HG03108 (cell line): ENCODE results near the gene MRPL28.
"Not testable (repeated sequence)": the region's sequence is repeated elsewhere in the genome, so short reads cannot be mapped to it uniquely, and the experiment has no call there.

Experiments used
- ATAC-seq: cut with Tn5 transposase; IDR thresholded peaks from one replicate; pipeline ENCODE4 v1.9.1; 2021; ENCODE audit warnings: moderate library complexity; ENCODE audit not compliant: unreplicated experiment

MRPL28 gene

DNA sequence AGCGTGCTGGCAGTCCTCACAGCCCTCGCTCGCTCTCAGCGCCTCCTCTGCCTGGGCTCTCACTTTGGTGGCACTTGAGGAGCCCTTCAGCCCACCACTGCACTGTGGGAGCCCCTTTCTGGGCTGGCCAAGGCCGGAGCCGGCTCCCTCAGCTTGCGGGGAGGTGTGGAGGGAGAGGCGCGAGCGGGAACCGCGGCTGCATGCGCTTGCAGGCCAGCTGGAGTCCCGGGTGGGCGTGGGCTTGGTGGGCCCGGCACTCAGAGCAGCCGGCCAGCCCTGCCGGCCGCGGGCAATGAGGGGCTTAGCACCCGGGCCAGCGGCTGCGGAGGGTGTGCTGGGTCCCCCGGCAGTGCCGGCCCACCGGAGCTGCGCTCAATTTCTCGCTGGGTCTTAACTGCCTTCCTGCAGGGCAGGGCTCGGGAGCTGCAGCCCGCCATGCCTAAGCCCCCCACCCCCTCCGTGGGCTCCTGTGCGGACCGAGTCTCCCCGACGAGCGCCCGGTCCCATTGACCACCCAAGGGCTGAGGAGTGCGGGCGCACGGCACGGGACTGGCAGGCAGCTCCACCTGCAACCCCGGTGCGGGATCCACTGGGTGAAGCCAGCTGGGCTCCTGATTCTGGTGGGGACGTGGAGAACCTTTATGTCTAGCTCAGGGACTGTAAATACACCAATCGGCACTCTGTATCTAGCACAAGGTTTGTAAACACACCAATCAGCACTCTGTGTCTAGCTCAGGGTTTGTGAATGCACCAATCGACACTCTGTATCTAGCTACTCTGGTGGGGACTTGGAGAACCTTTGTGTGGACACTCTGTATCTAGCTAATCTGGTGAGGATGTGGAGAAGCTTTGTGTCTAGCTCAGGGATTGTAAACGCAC is 29.0 kb downstream of the MRPL28 start:
- not testable (repeated sequence) for ATAC-seq

DNA sequence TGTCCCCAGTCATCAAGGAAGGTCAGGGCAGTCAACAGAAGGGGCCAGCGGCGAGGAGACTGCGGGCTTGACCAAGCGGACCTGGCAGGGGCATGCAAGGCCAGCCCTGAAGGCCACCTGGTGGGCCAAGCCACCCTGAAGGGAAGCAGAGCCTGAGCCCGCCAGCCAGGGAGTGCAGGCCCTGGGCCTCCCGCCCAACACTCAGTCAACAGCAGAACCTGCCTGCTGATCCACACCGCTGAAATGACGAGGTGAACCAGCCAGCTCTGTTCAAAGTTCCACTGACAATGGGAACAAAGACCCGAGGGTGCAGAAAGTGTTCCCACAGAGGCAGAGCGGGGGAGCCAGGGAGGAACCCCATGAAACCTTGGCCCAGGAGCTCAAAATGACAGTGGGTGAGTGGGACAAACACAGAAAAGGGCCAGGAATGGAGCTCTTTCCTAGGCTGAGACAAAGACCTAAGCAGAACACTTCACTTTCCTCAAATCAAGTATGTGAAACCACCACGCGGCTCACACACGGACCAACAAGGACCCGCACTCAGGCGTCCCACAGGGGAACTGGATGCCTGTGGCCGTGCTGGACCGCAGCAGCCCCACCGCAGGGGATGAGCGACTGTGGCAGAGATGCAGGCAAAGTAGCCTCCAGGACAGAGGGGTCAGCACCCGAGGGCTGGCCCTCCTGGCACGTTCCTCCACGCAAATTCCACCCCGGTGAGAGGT is 29.8 kb downstream of the MRPL28 start:
- no peak for ATAC-seq

DNA sequence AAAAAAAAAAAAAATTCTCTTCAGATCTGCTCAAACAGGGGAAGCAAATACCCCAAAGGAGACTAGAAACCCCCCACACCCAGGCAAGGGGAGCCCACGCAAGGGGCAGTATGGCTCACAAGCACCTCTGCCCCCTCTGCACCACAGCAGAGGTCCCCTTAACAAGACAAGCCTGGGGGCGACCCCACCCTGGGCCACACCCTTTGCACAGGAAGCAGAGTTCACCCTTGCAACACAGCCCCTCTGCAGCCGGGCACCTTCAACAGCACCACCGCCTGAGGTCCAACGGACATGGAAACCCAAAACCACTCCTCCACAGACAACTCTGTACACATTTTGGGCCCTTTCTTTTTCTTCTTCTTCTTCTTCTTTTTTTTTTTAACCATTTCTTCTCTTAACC is 30.7 kb downstream of the MRPL28 start:
- ATAC-seq = no peak

DNA sequence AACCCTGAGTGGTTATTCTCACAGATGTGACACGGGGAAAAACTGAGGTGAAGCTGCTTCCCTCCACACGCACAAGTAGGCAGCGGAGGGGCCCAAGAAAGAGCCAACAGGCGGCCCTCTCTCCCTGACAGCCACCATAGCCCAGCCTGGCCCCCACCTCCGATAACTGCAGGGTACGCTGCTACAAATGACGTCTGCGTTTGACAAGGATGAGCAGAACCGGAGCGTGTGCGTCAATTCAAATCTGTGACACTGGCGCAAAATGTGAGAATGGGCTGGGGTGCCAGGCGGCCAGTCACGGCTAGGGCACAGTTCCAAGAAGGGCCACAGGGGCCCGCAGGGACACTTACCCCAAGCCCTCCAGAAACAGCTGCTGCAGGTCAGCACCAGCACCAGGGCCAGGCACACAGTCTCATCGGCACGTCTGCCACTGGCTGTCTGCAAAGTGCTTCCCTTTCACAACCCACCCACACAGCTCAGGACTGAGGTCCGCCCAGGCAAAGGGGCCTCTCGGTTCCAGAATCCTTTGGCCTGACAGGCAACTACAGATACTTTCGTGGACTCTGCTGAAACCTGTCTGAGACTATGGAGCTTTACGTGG is 32.3 kb downstream of the MRPL28 start:
- no peak for ATAC-seq

DNA sequence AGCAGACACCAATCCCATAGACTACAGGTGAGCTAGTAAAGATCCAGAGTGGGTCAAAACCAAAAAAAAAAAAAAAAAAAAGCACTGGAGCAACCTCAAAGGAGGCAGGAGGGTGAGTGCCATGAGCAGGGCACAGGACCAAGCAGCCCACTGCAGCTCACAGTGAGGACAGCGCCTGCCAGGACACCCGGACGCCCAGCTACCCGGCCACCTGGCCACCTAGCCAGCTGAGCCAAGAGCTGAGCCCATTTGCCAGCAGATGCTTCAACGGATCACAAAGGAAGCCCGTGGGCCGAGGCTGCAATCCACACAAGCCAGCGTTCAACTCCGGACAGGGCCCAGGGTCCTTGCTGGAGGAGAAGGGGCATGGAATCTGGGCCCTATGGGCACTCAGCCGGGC is 32.9 kb downstream of the MRPL28 start:
- no peak for ATAC-seq

DNA sequence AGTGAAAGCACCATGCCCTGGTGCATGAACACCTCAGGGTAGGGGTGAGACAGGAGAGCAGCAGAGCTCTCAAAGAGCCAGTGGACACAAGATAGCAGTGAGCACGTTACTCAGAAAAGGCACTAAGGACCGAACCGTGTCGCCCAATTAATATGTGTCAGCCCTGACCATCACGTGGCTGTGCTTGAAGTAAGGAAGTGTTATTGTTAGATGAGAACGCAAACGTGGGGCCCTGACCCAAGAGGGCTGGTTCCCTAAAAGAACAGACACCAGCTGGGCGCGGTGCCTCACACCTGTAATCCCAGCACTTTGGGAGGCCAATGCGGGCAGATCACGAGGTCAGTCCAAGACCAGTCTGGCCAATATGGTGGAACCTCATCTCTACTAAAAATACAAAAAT is 34.1 kb downstream of the MRPL28 start:
- no peak for ATAC-seq

DNA sequence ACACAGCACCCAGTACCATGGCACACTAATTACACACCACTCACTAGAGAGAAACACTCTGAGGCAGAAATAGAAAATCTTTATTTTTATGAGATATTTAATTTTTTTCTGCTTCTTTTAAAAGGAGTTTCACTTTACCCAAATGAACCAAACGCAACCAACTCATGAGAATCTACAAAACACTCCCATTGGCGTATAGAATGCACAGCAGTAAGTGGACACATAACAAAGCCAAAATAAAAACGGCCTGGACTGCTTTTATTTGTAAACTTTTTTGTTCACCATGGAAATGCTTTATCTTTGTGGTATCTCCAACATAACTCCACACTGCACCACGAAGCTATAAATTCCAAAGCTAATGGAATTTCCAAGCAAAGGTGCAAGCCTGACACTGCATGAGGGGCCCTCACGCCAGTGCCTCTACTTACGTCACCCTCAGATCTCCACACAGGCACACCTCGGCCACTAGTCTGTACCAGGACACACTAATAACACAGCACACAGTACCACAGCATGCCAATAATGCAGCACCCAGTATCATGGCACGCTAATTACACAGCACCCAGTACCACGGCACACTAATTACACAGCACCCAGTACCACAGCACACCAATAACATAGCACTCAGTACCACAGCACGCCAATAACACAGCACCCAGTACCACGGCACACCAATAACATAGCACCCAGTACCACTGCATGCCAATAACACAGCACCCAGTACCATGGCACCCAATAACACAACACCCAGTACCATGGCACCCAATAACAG is 35.3 kb downstream of the MRPL28 start:
- not testable (repeated sequence) for ATAC-seq

DNA sequence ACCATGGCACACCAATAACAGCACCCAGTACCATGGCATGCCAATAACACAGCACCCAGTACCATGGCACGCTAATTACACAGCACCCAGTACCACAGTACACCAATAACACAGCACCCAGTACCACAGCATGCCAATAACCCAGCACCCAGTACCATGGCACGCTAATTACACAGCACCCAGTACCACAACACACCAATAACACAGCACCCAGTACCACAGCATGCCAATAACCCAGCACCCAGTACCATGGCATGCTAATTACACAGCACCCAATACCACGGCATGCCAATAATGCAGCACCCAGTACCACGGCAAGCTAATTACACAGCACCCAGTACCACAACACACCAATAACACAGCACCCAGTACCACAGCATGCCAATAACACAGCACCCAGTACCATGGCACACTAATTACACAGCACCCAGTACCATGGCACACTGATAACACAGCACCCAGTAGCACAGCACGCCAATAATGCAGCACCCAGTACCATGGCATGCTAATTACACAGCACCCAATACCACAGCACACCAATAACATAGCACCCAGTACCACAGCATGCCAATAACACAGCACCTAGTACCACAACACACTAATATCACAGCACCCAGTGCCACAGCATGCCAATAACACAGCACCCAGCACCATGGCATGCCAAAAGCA is 36.0 kb downstream of the MRPL28 start:
- ATAC-seq = not testable (repeated sequence)

DNA sequence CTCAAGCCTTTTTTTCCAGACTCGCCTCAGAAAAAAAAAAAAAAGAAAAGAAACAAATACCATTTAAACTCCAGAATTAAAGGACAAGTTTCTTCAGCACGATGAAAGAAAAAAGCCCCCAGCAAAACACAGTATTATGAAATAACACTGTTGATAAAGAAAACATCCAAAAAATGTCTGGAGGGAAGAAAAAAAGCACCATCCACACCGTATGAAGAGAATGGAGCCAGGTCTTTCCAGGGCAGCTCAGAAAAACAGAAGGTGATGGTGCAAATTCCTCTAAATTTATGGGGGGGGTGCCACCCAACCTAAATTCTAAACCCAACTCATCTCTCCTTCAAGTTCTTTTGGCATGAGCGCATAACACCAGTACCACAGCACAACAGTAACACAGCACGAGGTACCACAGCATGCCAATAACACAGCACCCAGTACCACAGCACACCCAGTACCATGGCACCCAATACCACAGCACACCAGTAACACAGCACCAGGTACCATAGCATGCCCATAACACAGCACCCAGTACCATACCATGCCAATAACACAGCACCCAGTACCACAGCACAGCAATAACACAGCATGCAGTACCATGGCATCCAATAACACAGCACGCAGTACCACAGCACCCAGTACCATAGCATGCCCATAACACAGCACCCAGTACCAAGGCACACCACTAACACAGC is 36.8 kb downstream of the MRPL28 start:
- ATAC-seq = no peak

DNA sequence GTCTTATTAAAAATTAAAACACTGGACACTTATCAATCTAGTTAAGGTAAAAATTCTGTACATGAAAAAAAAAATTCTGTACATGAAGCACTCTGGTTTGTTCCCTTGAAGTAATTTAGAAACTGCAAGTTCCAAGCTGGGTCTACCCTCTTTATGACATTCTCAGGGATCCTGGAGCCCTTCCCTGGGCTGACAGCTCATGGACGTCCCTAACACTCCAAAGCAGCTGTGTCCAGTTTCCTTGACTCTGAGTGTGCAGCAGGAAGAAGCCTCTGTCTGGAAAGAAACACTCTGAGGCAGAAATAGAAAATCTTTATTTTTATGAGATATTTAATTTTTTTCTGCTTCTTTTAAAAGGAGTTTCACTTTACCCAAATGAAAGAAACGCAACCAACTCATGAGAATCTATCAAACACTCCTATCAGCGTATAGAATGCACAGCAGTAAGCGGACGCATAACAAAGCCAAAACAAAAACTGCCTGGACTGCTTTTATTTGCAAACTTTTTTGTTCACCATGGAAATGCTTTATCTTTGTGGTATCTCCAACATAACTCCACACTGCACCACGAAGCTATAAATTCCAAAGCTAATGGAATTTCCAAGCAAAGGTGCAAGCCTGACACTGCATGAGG is 39.0 kb downstream of the MRPL28 start:
- ATAC-seq = not testable (repeated sequence)

DNA sequence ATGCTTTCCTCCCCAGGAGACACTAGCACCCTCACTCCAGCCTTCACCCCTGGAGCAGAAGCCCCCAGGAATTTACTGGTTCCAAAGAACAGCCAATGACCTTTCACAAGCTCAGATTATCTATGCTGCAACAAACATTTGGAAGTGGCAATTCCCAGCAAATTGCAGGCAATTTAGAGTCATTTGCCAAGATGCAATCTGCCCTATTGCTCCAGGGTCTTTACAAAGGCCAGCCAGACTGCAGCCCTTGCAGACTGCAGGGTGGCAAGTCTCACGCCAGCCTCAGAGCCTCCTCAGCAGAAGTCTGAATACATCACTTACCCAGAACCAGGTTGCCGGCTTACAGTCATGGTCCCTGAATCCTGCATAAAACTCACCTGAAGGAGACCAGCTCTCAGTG is 39.6 kb downstream of the MRPL28 start:
- ATAC-seq = no peak

DNA sequence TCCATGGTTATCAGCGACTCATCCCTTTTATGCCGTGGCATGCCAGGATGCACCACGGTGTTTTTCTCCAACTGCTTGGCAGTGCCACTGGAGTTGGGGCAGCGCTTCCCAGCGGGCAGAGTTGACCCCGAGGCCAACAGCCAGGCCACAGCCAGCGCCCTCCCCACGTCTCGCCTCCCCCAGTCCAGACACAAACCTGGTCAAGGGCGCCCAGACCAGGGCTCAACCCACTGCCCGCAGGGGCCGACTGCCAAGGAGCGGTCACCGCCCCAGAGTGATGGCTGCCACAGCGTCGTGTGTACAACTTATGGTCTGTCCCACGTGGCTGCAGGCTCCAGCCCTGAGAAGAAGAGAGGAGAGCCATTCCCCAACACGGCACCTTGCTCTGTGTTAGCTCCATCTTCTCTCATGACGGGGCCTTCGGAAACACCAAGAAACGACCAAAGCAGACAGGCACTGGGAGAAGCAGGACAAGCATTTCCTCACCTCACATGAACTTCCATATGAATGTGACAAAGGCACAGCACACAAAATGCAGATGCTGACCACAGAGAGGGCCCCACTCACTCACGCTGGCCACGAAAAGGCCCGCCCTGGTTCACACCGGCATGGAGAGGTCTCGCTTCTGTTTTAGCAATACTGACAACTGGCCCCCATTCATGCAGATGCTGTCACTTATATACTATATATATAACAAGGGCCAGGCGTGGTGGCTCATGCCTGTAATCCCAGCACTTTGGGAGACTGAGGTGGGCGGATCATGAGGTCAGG is 44.8 kb downstream of the MRPL28 start:
- no peak for ATAC-seq

DNA sequence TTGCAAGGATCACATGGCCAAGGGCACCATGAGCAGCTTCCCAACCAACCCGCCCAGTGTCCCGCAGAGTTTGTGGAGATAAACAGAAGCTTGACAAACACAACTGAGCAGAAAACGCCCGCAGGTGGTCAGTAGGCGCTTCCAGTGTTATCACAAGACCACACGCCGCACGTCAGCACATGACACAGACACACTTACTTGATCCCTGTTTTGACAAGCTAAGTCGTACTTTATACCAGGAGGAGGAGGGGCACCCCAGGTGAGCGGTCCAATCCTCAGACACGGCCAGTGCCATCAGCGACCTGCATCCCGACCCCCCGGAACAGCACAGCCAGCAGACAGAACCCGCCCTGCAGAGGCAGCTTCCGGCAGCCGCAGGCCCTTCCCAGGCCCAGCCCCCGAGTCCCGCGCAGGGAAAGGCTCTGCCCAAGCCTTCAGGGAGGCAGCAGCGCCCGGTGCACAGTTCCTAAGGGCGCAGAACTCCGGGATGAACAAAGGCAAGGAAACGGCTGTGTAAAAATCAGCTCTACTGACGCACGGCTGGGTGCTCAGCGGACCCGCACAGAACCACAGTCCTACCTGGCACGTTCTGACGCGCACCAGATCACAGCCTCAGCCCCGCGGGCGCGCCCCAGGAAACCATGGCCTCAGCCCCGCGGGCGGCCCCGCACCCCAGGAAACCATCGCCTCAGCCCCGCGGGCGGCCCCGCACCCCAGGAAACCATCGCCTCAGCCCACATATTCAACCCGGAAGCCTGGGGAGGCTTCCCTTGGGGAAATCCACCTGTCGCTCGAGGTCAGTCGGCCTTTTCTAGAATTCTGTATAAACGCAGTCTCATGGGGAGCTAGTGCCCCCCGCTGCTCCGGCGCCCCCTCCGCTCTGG is 45.6 kb downstream of the MRPL28 start:
- ATAC-seq = peak; percentile 57

DNA sequence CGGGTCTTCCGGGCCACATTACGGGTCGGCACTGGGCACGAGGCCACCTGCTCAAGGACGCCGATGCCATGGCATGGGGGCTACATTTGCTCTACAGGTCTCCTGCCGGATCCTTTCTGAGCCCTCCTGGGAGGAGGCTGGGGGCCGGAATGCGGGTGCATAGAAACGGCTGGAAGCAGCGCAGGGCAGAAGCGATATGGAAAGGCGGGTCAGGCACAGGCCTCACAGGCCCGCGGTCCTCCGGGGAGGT is 46.2 kb downstream of the MRPL28 start:
- no peak for ATAC-seq

DNA sequence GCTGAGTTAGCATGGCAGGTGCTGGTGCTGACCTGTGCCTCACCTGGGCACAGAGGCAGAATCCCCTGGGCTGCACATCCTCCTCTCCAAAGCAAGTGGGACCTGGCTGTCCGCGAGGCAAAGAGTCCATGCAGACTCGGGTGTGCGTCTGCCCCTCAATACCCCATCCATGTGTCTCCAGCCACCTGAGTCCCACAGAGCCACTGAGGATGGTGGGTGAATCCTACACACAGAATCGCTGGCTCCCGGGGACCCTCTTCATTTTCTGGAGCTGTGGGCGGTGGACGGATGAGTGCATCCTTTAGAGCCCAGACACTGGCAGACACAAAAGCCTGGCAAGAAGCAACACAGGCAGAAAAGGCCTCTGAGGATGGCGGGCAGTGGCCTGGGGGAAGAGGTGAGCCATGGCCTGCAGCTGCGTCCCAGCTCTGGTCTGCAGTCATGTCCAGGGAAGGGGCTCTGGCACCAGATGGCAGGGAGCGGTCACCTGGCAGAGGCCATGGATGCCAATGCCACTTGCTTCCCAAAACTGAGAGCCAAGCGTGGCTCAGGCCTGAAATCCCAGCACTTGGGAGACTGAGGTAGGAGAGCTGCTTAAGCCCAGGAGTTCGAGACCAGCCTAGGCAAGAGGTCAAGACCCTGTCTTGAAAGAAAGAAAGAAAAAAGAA is 47.7 kb downstream of the MRPL28 start:
- ATAC-seq = no peak

DNA sequence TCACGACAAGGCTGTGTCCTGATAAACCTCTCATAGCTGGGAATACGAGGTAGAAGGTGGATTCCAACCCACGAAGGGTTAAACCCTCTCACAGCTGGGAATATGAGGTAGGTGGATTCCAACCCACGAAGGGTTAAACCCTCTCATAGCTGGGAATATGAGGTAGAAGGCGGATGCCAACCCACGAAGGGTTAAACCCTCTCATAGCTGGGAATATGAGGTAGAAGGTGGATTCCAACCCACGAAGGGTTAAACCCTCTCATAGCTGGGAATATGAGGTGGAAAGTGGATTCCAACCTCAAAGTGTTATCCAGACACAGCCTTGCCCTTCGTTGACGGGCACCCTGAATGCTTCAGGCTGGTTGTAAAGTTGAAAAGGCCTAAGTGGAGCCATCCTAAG is 48.8 kb downstream of the MRPL28 start:
- no peak for ATAC-seq

DNA sequence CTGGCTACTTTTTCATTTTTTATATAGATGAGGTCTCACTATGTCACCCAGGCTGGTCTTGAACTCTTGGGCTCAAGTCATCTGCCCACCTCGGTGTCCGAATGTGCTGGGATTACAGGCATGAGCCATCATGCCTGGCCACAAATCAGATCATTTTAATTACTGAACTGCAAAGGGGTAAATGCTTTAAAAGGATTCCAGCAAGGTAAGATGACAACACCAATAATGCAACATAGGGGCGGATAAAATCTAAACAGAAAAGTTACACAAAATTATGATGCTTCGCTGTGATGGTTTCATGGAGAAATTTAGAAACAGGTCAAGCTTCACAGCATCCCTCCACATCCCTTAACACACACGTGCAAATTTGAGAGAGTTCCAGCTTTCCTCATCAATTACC is 50.1 kb downstream of the MRPL28 start:
- no peak for ATAC-seq

DNA sequence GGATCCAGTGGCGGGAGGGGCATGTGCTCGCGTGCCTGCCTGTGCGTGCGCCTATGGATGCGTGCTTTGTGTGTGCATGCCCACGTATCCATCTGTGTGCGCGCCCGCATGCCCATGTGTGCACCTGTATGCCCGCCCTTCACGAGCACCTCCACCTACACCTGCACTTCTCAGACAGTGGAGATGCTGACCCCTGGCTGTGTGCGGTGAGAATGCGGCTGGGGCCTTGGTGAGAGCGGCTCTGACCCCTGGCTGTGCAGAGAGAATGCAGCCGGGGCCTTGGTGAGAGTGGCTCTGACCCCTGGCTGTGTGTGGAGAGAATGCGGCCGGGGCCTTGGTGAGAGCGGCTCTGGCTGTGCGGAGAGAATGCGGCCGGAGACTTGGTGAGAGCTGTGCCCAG is 51.7 kb downstream of the MRPL28 start:
- no peak for ATAC-seq
